ENCODE data around the gene HIVEP3. TPM values are rescaled to one million over a fixed set of nuclear protein-coding genes. Genes with fewer than 3 reads are reported as not detected.
A peak's percentile ranks its signal among the peaks of the same experiment; 100 is the strongest.

Gene HIVEP3
- total RNA-seq, 2 experiments from 2014 or later: 15.1 to 18.1 TPM

GRCh38 chr1:41637367-41637766 lies 281.4 kb downstream of the HIVEP3 start:
- peaks cover 45% of the 10 kb centered on the region for H3K4me1 Mint-ChIP-seq
- CTCF ChIA-PET: no interaction called here
- no peak overlapping the region for H3K27ac Mint-ChIP-seq
- H3K9me3 Mint-ChIP-seq (ENCODE audit: low read depth): no peaks in the 10 kb centered on the region
- peaks cover 3% of the 10 kb centered on the region for H3K36me3 Mint-ChIP-seq
- peaks cover 4% of the 10 kb centered on the region for H3K27me3 Mint-ChIP-seq
- ATAC-seq (no peak), DNase-seq (no peak)
- no peak overlapping the region for H3K4me3 Mint-ChIP-seq

GRCh38 chr1:41633764-41634163 lies 285.0 kb downstream of the HIVEP3 start:
- H3K36me3 Mint-ChIP-seq: peaks cover 5% of the 10 kb centered on the region
- DNase-seq (no peak), ATAC-seq (no peak)
- no peaks in the 10 kb centered on the region for H3K27me3 Mint-ChIP-seq
- H3K9me3 Mint-ChIP-seq (ENCODE audit: low read depth): no peaks in the 10 kb centered on the region
- peaks cover 25% of the 10 kb centered on the region for H3K4me1 Mint-ChIP-seq
- H3K4me3 Mint-ChIP-seq: no peak overlapping the region
- H3K27ac Mint-ChIP-seq: no peak overlapping the region
- CTCF ChIA-PET: no interaction called here

DNA sequence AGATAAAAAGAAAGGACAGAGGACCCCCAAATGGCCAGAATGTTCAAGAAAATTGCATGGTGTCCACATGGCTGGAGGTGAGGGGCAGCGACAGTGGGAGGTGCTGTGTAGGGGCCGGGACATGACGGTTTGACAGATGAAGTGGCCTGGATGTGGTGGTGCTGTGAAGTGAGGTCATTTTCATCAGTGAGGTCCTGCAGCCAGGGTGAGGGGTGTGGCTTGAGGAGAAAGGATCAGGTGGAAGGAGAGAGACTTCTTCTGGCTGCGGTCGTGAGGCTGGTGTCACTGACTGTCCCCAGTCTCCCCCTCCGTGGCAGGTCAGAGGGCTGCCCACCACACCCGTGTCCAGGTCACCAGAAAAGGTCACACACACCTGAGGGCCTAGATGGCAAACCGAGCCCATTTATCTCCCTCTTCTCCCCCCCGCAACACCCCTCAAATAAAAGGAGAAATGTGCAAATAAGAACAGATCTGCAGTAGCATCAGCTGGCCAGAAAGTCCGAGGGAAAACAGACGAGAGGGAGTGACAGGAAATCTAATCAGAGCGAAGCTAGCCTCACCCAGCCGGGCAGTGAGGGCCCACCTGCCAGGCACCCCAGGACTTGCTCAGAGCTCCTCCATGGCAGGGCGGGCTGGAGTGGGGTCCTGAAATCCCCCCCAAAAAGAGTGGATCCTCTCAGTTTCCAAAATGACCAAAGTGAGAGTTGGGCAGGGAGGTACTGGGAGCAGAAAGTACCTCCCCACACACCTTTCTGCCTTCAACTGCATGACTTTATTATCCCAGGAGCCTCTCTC lies 285.7 kb downstream of the HIVEP3 start:
- H3K4me3 Mint-ChIP-seq: no peak overlapping the region
- no peak for ATAC-seq

DNA sequence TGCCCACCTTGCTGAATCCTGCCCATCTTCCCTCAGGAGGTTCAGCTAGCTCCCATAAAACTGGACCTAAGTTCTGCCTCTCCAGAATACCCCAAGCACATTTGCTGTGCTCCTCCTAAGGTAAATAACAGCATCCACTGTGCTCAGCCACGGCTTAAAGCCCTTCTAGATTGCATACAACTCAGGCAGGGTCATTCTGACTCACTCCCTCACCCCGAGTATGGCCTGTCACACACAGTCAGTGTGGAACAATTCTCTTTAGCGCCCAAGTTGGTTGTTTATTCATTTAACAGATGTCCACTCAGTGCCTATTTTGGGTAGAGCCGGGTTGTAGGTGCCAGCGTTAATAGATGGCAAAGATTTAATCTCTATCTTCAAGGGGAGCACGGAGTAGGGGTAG lies 286.8 kb downstream of the HIVEP3 start:
- ATAC-seq (no peak), DNase-seq (no peak)
- CTCF ChIA-PET: no interaction called here
- Mint-ChIP-seq H3K9me3 (ENCODE audit: low read depth) (no peaks in the 10 kb centered on the region), H3K36me3 (peaks cover 12% of the 10 kb centered on the region), H3K27me3 (no peaks in the 10 kb centered on the region), H3K4me1 (peaks cover 14% of the 10 kb centered on the region), H3K4me3 (no peak overlapping the region), H3K27ac (no peak overlapping the region)

More for the DNA sequence above, 285.7 kb downstream of the HIVEP3 start:
- CTCF ChIA-PET: no interaction called here
- Mint-ChIP-seq H3K4me1 (peaks cover 19% of the 10 kb centered on the region), H3K9me3 (ENCODE audit: low read depth) (no peaks in the 10 kb centered on the region), H3K36me3 (peaks cover 10% of the 10 kb centered on the region), H3K27me3 (no peaks in the 10 kb centered on the region), H3K27ac (no peak overlapping the region)
- DNase-seq: no peak

GRCh38 chr1:41631154-41631553 lies 287.6 kb downstream of the HIVEP3 start:
- no peaks in the 10 kb centered on the region for H3K9me3 Mint-ChIP-seq (ENCODE audit: low read depth)
- no peak overlapping the region for H3K4me3 Mint-ChIP-seq
- peaks cover 17% of the 10 kb centered on the region for H3K4me1 Mint-ChIP-seq
- DNase-seq: peak; percentile 28
- H3K27ac Mint-ChIP-seq: no peak overlapping the region
- CTCF ChIA-PET: no interaction called here
- H3K27me3 Mint-ChIP-seq: no peaks in the 10 kb centered on the region
- peaks cover 12% of the 10 kb centered on the region for H3K36me3 Mint-ChIP-seq
- no peak for ATAC-seq

GRCh38 chr1:41629571-41629970 lies 289.2 kb downstream of the HIVEP3 start:
- no peak for DNase-seq
- peaks cover 12% of the 10 kb centered on the region for H3K36me3 Mint-ChIP-seq
- no peak overlapping the region for H3K27ac Mint-ChIP-seq
- no peaks in the 10 kb centered on the region for H3K9me3 Mint-ChIP-seq (ENCODE audit: low read depth)
- CTCF ChIA-PET: no interaction called here
- no peak for ATAC-seq
- H3K4me1 Mint-ChIP-seq: peaks cover 17% of the 10 kb centered on the region
- no peaks in the 10 kb centered on the region for H3K27me3 Mint-ChIP-seq
- H3K4me3 Mint-ChIP-seq: no peak overlapping the region

GRCh38 chr1:41629141-41629540 lies 289.6 kb downstream of the HIVEP3 start:
- Mint-ChIP-seq H3K36me3 (peaks cover 12% of the 10 kb centered on the region), H3K27ac (no peak overlapping the region)
- CTCF ChIA-PET: no interaction called here

GRCh38 chr1:41627491-41628280 lies 291.0 kb downstream of the HIVEP3 start:
- CTCF ChIA-PET: no interaction called here
- H3K4me3 Mint-ChIP-seq: no peak overlapping the region
- DNase-seq (peak; percentile 11), ATAC-seq (no peak)
- H3K36me3 Mint-ChIP-seq: peaks cover 12% of the 10 kb centered on the region
- H3K9me3 Mint-ChIP-seq (ENCODE audit: low read depth): no peaks in the 10 kb centered on the region
- no peaks in the 10 kb centered on the region for H3K27me3 Mint-ChIP-seq
- no peak overlapping the region for H3K27ac Mint-ChIP-seq
- peaks cover 25% of the 10 kb centered on the region for H3K4me1 Mint-ChIP-seq

More at GRCh38 chr1:41629141-41629540, 289.6 kb downstream of the HIVEP3 start:
- no peak overlapping the region for H3K4me3 Mint-ChIP-seq
- H3K4me1 Mint-ChIP-seq: peaks cover 19% of the 10 kb centered on the region
- H3K9me3 Mint-ChIP-seq (ENCODE audit: low read depth): no peaks in the 10 kb centered on the region
- ATAC-seq: no peak
- no peaks in the 10 kb centered on the region for H3K27me3 Mint-ChIP-seq
- no peak for DNase-seq

DNA sequence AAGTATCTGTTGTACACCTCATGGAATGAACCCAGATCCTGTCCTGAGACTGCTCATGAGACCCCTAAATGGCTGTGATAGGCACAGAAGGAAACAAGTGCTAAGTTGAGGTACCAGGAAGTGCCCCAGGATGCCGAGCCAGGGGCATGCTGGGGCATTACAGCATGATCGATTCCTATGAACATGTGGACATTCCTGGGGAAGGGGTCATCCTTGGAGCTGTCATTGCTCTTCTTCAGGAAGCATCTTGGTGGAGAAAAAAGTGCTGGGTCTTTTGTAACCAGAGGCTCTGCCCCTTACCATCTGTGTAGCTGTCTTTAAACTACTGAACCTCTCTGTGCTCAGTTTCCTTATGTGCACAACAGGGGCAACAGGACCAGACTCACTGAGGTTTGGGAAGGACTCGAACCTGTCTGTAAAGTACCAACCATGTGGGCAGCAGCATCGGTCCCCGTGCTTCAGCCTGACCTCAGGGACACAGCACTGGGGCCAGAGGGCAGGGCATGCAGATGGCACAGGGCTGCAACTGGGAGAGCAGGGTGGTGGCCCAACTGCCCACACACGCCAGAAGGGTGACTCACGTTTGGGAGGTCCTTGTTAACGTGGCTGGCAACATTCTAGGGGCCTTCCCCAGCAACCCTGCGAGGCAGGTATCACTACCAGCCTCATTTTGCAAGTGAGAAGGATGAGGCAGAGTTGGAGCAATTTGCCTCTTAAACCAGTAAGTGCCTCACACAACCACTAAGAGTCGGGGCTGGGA lies 291.9 kb downstream of the HIVEP3 start:
- peaks cover 31% of the 10 kb centered on the region for H3K4me1 Mint-ChIP-seq
- peak; percentile 33 for ATAC-seq
- CTCF ChIA-PET: no interaction called here
- H3K36me3 Mint-ChIP-seq: peaks cover 12% of the 10 kb centered on the region
- no peaks in the 10 kb centered on the region for H3K27me3 Mint-ChIP-seq
- H3K4me3 Mint-ChIP-seq: no peak overlapping the region
- H3K9me3 Mint-ChIP-seq (ENCODE audit: low read depth): no peaks in the 10 kb centered on the region
- peak; percentile 41 for DNase-seq
- no peak overlapping the region for H3K27ac Mint-ChIP-seq

- CTCF ChIA-PET: no interaction called here
- Mint-ChIP-seq H3K27ac (no peak overlapping the region), H3K9me3 (ENCODE audit: low read depth) (no peaks in the 10 kb centered on the region), H3K36me3 (peaks cover 12% of the 10 kb centered on the region), H3K4me3 (no peak overlapping the region), H3K4me1 (peaks cover 35% of the 10 kb centered on the region), H3K27me3 (no peaks in the 10 kb centered on the region)
- DNase-seq (peak; percentile 26), ATAC-seq (no peak)
Measured at GRCh38 chr1:41626146-41626545, 292.6 kb downstream of the HIVEP3 start.

- no peak overlapping the region for H3K4me3 Mint-ChIP-seq
- no peak for DNase-seq
- peak overlapping the region; percentile 52 for H3K27ac Mint-ChIP-seq
- no peak for ATAC-seq
- H3K36me3 Mint-ChIP-seq: peaks cover 7% of the 10 kb centered on the region
- CTCF ChIA-PET: no interaction called here
- H3K27me3 Mint-ChIP-seq: no peaks in the 10 kb centered on the region
- H3K9me3 Mint-ChIP-seq (ENCODE audit: low read depth): no peaks in the 10 kb centered on the region
- H3K4me1 Mint-ChIP-seq: peaks cover 35% of the 10 kb centered on the region
Measured at GRCh38 chr1:41623736-41624135, 295.0 kb downstream of the HIVEP3 start.

DNA sequence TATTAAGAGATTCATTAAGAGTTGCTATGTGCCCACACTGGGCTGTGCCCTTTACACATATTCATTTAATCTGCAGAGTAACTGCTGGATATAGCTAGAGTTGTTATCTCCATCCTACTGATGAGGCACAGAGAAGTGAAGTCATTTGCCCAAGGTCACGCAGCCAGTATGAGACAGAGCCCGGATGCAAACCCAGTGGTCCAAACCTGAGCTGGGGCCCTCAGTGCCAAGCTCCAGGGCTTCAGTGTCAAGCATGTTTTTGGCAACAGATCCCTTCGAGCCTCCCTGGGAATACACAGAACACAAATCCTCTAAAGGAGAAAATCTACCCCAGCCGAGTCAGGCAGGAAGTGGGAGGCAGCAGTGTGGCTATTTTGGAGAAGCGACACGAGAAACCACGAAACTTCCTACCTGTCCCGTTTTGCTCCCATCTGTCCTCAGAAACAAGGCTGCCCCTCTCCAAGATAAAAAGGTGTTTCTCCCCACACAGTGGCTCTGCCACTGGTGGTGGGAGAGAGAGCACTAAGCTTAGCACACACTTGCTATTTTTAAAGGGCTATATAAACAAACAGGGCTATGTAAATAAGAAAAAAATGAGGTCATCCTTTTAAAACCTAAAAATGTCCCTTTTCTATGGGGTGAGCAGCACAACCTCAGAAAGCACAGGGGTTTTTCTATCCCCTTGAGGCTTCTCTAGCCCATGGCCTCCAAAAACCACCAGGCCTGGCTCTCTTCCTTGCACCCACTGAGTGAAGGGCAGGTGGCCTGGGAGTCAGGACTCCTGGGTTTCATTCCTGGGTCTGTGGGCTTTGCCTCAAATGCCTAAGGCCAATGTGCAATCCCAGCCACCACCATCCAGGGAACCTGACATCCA lies 295.6 kb downstream of the HIVEP3 start:
- no peak for DNase-seq
- Mint-ChIP-seq H3K9me3 (ENCODE audit: low read depth) (no peaks in the 10 kb centered on the region), H3K36me3 (peaks cover 2% of the 10 kb centered on the region), H3K4me3 (no peak overlapping the region), H3K4me1 (peaks cover 35% of the 10 kb centered on the region), H3K27ac (peak overlapping the region; percentile 41), H3K27me3 (no peaks in the 10 kb centered on the region)
- ATAC-seq: no peak
- CTCF ChIA-PET: no interaction called here

- no peaks in the 10 kb centered on the region for H3K36me3 Mint-ChIP-seq
- DNase-seq (no peak), ATAC-seq (no peak)
- no peak overlapping the region for H3K4me3 Mint-ChIP-seq
- peak overlapping the region; percentile 41 for H3K27ac Mint-ChIP-seq
- H3K27me3 Mint-ChIP-seq: no peaks in the 10 kb centered on the region
- H3K9me3 Mint-ChIP-seq (ENCODE audit: low read depth): no peaks in the 10 kb centered on the region
- CTCF ChIA-PET: no interaction called here
- peaks cover 35% of the 10 kb centered on the region for H3K4me1 Mint-ChIP-seq
Measured at GRCh38 chr1:41622402-41622801, 296.3 kb downstream of the HIVEP3 start.

All from activated CD8-positive, alpha-beta memory T cell treated with anti-CD3 and anti-CD28 coated beads, Interleukin-2, amount 10 ng/mL, durations not matched to agents 7 days and 5 days (primary cell).